ENCODE measurements around the gene CYB561D2. TPM values are rescaled to one million over a fixed set of nuclear protein-coding genes. Genes with fewer than 3 reads are reported as not detected.

CYB561D2 gene
- total and polyA plus RNA-seq, 2 experiments from 2014 or later = 28.3 to 37.7 TPM

DNA sequence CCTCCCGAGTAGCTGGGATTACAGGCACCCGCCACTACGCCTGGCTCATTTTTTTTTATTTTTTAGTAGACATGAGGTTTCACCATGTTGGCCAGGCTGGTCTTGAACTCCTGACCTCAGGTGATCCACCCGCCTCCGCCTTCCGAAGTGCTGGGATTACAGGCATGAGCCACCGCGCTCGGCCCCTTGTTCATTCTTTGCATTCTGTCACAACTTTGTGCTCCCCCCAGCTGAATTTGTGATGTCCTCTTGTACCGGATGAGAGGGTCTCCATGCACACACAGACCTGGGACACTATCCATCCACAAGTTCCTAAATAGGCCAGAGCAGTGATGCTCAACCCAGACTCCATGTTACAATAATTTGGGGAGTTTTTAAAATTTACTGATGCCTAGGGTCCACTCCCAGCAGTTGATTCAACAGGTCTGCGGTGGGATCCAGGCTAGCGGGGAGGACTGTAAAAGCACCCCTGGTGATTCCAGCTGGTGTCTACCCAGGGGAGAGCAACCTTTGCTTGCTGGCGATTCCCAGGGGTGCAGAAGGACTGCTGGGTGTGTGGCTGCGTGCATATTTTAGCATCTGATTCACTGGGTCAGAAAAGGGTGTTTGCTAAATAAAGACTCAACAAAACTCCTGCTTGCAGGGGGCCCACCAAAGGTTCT is 11.0 kb upstream of the CYB561D2 start:
- peak; percentile 86 for DNase-seq
- H3K9ac ChIP-seq = peak overlapping the region; percentile 92
- peak overlapping the region; percentile 96 for H3K27ac ChIP-seq
- no peaks in the 10 kb centered on the region for H3K36me3 ChIP-seq (ENCODE audit: low read depth)
- in situ Hi-C loops (cut with MboI) = loop anchor here (10.0 kb wide), 1 partner anchor 195 kb away; no protein-coding TSS in a partner anchor
- peak overlapping the region; percentile 89 for H3K4me3 ChIP-seq
- H3K9me2 ChIP-seq (ENCODE audit: insufficient read depth) = no peaks in the 10 kb centered on the region
- no peaks in the 10 kb centered on the region for H4K20me1 ChIP-seq (ENCODE audit: insufficient read depth)
- H3K27me3 ChIP-seq (replicated peaks; ENCODE audit: insufficient read depth) = no peaks in the 10 kb centered on the region
- H2AFZ ChIP-seq = peak overlapping the region; percentile 70
- H3K9me3 ChIP-seq (ENCODE audit: low read depth) = no peaks in the 10 kb centered on the region
- peaks cover 51% of the 10 kb centered on the region for H3K79me2 ChIP-seq (ENCODE audit: insufficient read depth)
- peaks cover 39% of the 10 kb centered on the region for H3K4me1 ChIP-seq (ENCODE audit: insufficient read depth)
- peaks cover 43% of the 10 kb centered on the region for H3F3A ChIP-seq (ENCODE audit: insufficient read depth)
- WGBS, 2 experiments (ENCODE audit: low coverage in 1 of 2, low lambda C conversion rate in 2 of 2, missing lambda C conversion rate in 2 of 2) = 79 to 80% methylated on average over 14 of the region's 14 CpGs
- H3K4me2 ChIP-seq (ENCODE audit: unreplicated experiment) = peak overlapping the region; percentile 90
- TF ChIP-seq EZH2phosphoT487 (IDR thresholded peaks at IDR 0.05; ENCODE audit: insufficient read depth, low read depth) = no peak
- TF ChIP-seq EZH2 (IDR thresholded peaks at IDR 0.05; ENCODE audit: insufficient read depth, poor library complexity, severe bottlenecking) = no peak

DNA sequence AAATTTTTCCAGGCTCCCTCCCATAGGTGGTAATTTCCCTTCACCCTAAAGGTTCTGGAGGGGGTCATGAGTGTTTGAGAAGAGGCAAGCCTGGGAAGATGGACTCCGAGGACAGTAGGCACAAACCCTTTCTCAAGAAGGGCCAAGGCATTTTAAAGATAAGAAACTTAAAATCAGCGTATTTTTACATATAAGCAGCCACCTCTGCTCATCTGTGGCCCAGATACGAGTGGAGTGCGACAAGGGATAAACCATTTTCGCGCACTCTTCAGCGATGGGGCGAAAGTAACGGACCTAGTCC is 10.6 kb upstream of the CYB561D2 start:
- Histone ChIP-seq H2AFZ (peak overlapping the region; percentile 70), H3K79me2 (ENCODE audit: insufficient read depth) (peaks cover 46% of the 10 kb centered on the region), H3K27me3 (replicated peaks; ENCODE audit: insufficient read depth) (no peaks in the 10 kb centered on the region), H3K4me3 (peak overlapping the region; percentile 89), H3K27ac (peak overlapping the region; percentile 96), H3K36me3 (ENCODE audit: low read depth) (no peaks in the 10 kb centered on the region), H3F3A (ENCODE audit: insufficient read depth) (peaks cover 38% of the 10 kb centered on the region), H3K9me3 (ENCODE audit: low read depth) (no peaks in the 10 kb centered on the region), H3K9ac (peak overlapping the region; percentile 92), H3K4me1 (ENCODE audit: insufficient read depth) (peaks cover 34% of the 10 kb centered on the region), H4K20me1 (ENCODE audit: insufficient read depth) (no peaks in the 10 kb centered on the region), H3K4me2 (ENCODE audit: unreplicated experiment) (peak overlapping the region; percentile 90), H3K9me2 (ENCODE audit: insufficient read depth) (no peaks in the 10 kb centered on the region)
- in situ Hi-C loops (cut with MboI) = loop anchor here (10.0 kb wide), 1 partner anchor 195 kb away; no protein-coding TSS in a partner anchor
- WGBS, 2 experiments (ENCODE audit: low coverage in 1 of 2, low lambda C conversion rate in 2 of 2, missing lambda C conversion rate in 2 of 2) = 0 to 3% methylated on average over 9 of the region's 9 CpGs
- no peak for TF ChIP-seq EZH2 (IDR thresholded peaks at IDR 0.05; ENCODE audit: insufficient read depth, poor library complexity, severe bottlenecking)
- TF ChIP-seq EZH2phosphoT487 (IDR thresholded peaks at IDR 0.05; ENCODE audit: insufficient read depth, low read depth) = no peak
- DNase-seq = no peak

DNA sequence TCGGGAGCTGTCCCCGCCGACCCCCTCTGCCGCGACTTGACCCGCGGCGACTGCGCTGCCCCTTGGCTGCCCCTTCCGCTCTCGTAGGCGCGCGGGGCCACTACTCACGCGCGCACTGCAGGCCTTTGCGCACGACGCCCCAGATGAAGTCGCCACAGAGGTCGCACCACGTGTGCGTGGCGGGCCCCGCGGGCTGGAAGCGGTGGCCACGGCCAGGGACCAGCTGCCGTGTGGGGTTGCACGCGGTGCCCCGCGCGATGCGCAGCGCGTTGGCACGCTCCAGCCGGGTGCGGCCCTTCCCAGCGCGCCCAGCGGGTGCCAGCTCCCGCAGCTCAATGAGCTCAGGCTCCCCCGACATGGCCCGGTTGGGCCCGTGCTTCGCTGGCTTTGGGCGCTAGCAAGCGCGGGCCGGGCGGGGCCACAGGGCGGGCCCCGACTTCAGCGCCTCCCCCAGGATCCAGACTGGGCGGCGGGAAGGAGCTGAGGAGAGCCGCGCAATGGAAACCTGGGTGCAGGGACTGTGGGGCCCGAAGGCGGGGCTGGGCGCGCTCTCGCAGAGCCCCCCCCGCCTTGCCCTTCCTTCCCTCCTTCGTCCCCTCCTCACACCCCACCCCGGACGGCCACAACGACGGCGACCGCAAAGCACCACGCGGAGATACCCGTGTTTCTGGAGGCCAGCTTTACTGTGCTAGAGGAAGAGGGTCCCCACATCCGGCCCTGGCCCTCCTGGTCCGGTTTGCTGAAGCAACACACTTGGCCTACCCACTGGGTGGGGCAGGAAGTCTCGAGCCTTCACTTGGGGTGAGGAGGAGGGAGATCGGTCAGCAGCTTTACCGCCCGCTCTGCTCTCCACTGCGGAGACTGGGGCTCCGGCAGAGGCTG is 10.0 kb upstream of the CYB561D2 start, which contains the start of gene RASSF1:
RASSF1 (minus strand) TSS at position 389 of the 882 bp plus-strand sequence; CDS start at position 358, 31 bp downstream.
- no peaks in the 10 kb centered on the region for H4K20me1 ChIP-seq (ENCODE audit: insufficient read depth)
- peak within 1 kb of the TSS; percentile 70 for H2AFZ ChIP-seq
- H3K79me2 ChIP-seq (ENCODE audit: insufficient read depth) = peaks cover 40% of the 10 kb centered on the region
- H3K4me2 ChIP-seq (ENCODE audit: unreplicated experiment) = peak within 1 kb of the TSS; percentile 90
- WGBS, 2 experiments (ENCODE audit: low coverage in 1 of 2, low lambda C conversion rate in 2 of 2, missing lambda C conversion rate in 2 of 2) = 1 to 2% methylated on average over 68 to 80 of the region's 85 CpGs
- no peak for TF ChIP-seq EZH2 (IDR thresholded peaks at IDR 0.05; ENCODE audit: insufficient read depth, poor library complexity, severe bottlenecking)
- no peak for TF ChIP-seq EZH2phosphoT487 (IDR thresholded peaks at IDR 0.05; ENCODE audit: insufficient read depth, low read depth)
- H3F3A ChIP-seq (ENCODE audit: insufficient read depth) = peaks cover 32% of the 10 kb centered on the region
- no peaks in the 10 kb centered on the region for H3K36me3 ChIP-seq (ENCODE audit: low read depth)
- H3K4me3 ChIP-seq = peak within 1 kb of the TSS; percentile 89
- DNase-seq = peak; percentile 90
- H3K9ac ChIP-seq = peak within 1 kb of the TSS; percentile 92
- peaks cover 28% of the 10 kb centered on the region for H3K4me1 ChIP-seq (ENCODE audit: insufficient read depth)
- H3K9me2 ChIP-seq (ENCODE audit: insufficient read depth) = no peaks in the 10 kb centered on the region
- no peaks in the 10 kb centered on the region for H3K27me3 ChIP-seq (replicated peaks; ENCODE audit: insufficient read depth)
- peak within 1 kb of the TSS; percentile 96 for H3K27ac ChIP-seq
- in situ Hi-C loops (cut with MboI) = loop anchor here (10.0 kb wide), 1 partner anchor 194 kb away; no protein-coding TSS in a partner anchor
- H3K9me3 ChIP-seq (ENCODE audit: low read depth) = no peaks in the 10 kb centered on the region

DNA sequence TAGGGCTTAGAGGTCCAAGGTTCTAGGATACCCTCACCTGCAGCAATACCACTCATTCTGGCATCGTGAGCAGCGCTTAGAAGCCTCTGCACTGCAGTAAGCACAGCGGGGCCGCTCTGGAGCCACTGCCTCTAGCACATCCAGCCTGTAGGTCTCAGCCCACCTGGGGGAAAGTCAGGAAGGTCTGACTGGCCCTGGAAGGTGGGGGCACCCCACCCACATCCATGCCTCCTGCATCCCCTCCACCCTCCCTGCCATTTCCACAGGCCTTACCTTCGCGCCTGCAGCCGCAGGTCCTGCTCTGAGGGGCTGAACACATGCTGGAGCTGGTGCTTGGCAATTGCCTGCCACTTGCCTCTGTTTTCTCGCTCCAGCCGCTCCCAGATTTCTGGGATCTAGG is 9.1 kb upstream of the CYB561D2 start:
- Histone ChIP-seq H3K9me3 (ENCODE audit: low read depth) (no peaks in the 10 kb centered on the region), H3F3A (ENCODE audit: insufficient read depth) (peaks cover 27% of the 10 kb centered on the region), H4K20me1 (ENCODE audit: insufficient read depth) (no peaks in the 10 kb centered on the region), H3K36me3 (ENCODE audit: low read depth) (no peaks in the 10 kb centered on the region), H3K4me1 (ENCODE audit: insufficient read depth) (peaks cover 25% of the 10 kb centered on the region), H3K9me2 (ENCODE audit: insufficient read depth) (no peaks in the 10 kb centered on the region), H2AFZ (no peak overlapping the region), H3K79me2 (ENCODE audit: insufficient read depth) (peaks cover 32% of the 10 kb centered on the region), H3K9ac (peak overlapping the region; percentile 92), H3K4me3 (peak overlapping the region; percentile 89), H3K27ac (no peak overlapping the region), H3K27me3 (replicated peaks; ENCODE audit: insufficient read depth) (no peaks in the 10 kb centered on the region), H3K4me2 (ENCODE audit: unreplicated experiment) (peak overlapping the region; percentile 90)
- no peak for DNase-seq
- 76 to 86% methylated on average over 9 of the region's 9 CpGs for WGBS, 2 experiments (ENCODE audit: low coverage in 1 of 2, low lambda C conversion rate in 2 of 2, missing lambda C conversion rate in 2 of 2)
- TF ChIP-seq EZH2phosphoT487 (IDR thresholded peaks at IDR 0.05; ENCODE audit: insufficient read depth, low read depth) = no peak
- in situ Hi-C loops (cut with MboI) = loop anchor here (10.0 kb wide), 1 partner anchor 193 kb away; no protein-coding TSS in a partner anchor
